HCT116 (cell line): ENCODE measurements around the gene ELAVL3. TPM values are rescaled to one million over a fixed set of nuclear protein-coding genes. Genes with fewer than 3 reads are reported as not detected.

Source experiments
- ATAC-seq: fragments of 200-7000 bp; cut with Tn5 transposase; 2 replicates; pipeline ENCODE4 v1.9.1; 2020; ENCODE audit warnings: mild to moderate bottlenecking, moderate library complexity
- BruUV-seq: library from RNA; stranded (reverse); fragments of 400-500 nt; replicated peaks from 2 replicates; lab custom pipeline; 2021; lab: Mats Ljungman, UMichigan
- CTCF ChIA-PET: fragments of 300-600 bp; sonication (Branson Sonifier 250); formaldehyde crosslinking; loops from one replicate; lab custom pipeline; 2021; ENCODE audit warnings: antibody characterized with exemption; lab: Charles Lee
- POLR2A ChIA-PET: fragments of 300-600, 350-600 bp; sonication (Branson Sonifier 250); formaldehyde crosslinking; loops from one replicate; lab custom pipeline; 2021; ENCODE audit warnings: antibody characterized with exemption; lab: Charles Lee
- RAD21 ChIA-PET, 2 experiments: fragments of 300-600 bp; sonication (Branson Sonifier 250); formaldehyde crosslinking; loops; one replicate each; lab custom pipeline; 2023; ENCODE audit warnings: low total read pairs in 2 of 2; ENCODE audit not compliant: uncharacterized antibody in 2 of 2, unreplicated experiment in 2 of 2, low non-redundant PET in 1 of 2; lab: Charles Lee
- DNase-seq: peaks from one replicate; pipeline ENCODE4 v3.0.0-alpha.2; 2010; ENCODE audit warnings: low read depth, low spot score
- H2AFZ ChIP-seq: fragments of 200-600 bp; shearing (Covaris generic), sonication (generic); 2 replicates; pipeline ENCODE4 v1.6.1; 2017; ENCODE audit warnings: low read depth, mixed run types, mixed read lengths, antibody characterized with exemption, low read length; ENCODE audit not compliant: poor library complexity, severe bottlenecking
- H3K27ac ChIP-seq: 2 replicates; pipeline ENCODE4 v1.5.1; 2012; ENCODE audit warnings: low read depth, low read length
- H3K27me3 ChIP-seq: fragments of 200-600 bp; sonication (generic); 2 replicates; pipeline ENCODE4 v1.6.1; 2016; ENCODE audit warnings: mixed run types, low read length, mixed read lengths; ENCODE audit not compliant: insufficient read depth
- H3K36me3 ChIP-seq, 2 experiments: fragments of 200-500 bp in 1 of 2; fragments of 200-600 bp in 1 of 2; sonication (Bioruptor generic) in 1 of 2; sonication (generic) in 1 of 2; 2 replicates each; pipeline versions ENCODE4 v1.5.1 to v1.6.1; 2014 to 2016; ENCODE audit warnings: low read length in 2 of 2, inconsistent platforms in 1 of 2, mixed read lengths in 1 of 2, mixed run types in 1 of 2; ENCODE audit not compliant: insufficient read depth in 2 of 2, control insufficient read depth in 1 of 2
- H3K4me1 ChIP-seq, 2 experiments: fragments of 200-600 bp in 1 of 2; sonication (generic) in 1 of 2; 2 replicates each; pipeline versions ENCODE4 v1.5.1 to v1.6.1; 2012 to 2017; ENCODE audit warnings: low read length in 2 of 2, inconsistent platforms in 1 of 2, mild to moderate bottlenecking in 1 of 2, mixed read lengths in 1 of 2, mixed run types in 1 of 2, moderate library complexity in 1 of 2; ENCODE audit not compliant: insufficient read depth in 2 of 2, control insufficient read depth in 1 of 2
- H3K4me2 ChIP-seq: fragments of 200-600 bp; sonication (generic); 2 replicates; pipeline ENCODE4 v1.6.1; 2017; ENCODE audit warnings: mixed run types, low read length, mixed read lengths
- H3K4me3 ChIP-seq, 2 experiments: fragments of 200-600 bp in 1 of 2; sonication (generic) in 1 of 2; replicated peaks in 1 of 2; 2 replicates each; pipeline ENCODE4 v1.5.1; 2011 to 2016; ENCODE audit warnings: low read length in 2 of 2, control low read depth in 1 of 2, low read depth in 1 of 2, mild to moderate bottlenecking in 1 of 2, mixed read lengths in 1 of 2, mixed run types in 1 of 2
- H3K79me2 ChIP-seq: fragments of 200-600 bp; sonication (generic); 2 replicates; pipeline ENCODE4 v1.6.1; 2017; ENCODE audit warnings: mild to moderate bottlenecking, mixed run types, low read length, moderate library complexity, mixed read lengths; ENCODE audit not compliant: insufficient read depth
- H3K9ac ChIP-seq: fragments of 200-600 bp; sonication (generic); 2 replicates; pipeline ENCODE4 v1.6.1; 2016; ENCODE audit warnings: low read length, mixed read lengths
- H3K9me2 ChIP-seq: fragments of 200-600 bp; sonication (generic), shearing (Covaris generic); 2 replicates; pipeline ENCODE4 v1.6.1; 2017; ENCODE audit warnings: mixed run types, mild to moderate bottlenecking, moderate library complexity; ENCODE audit not compliant: insufficient read depth
- H3K9me3 ChIP-seq, 2 experiments: fragments of 200-500 bp in 1 of 2; fragments of 200-600 bp in 1 of 2; sonication (Bioruptor generic) in 1 of 2; sonication (generic) in 1 of 2; 2 replicates each; pipeline ENCODE4 v1.6.1; 2014 to 2017; ENCODE audit warnings: low read length in 2 of 2, mixed read lengths in 2 of 2, inconsistent platforms in 1 of 2, low read depth in 1 of 2, mild to moderate bottlenecking in 1 of 2, mixed run types in 1 of 2, moderate library complexity in 1 of 2; ENCODE audit not compliant: control insufficient read depth in 1 of 2, insufficient read depth in 1 of 2
- H4K20me1 ChIP-seq: fragments of 200-600 bp; sonication (generic), shearing (Covaris generic); 2 replicates; pipeline ENCODE4 v1.6.1; 2017; ENCODE audit warnings: mixed run types, mild to moderate bottlenecking, moderate library complexity; ENCODE audit not compliant: insufficient read depth
- CBX3 ChIP-seq: IDR thresholded peaks from 2 replicates; pipeline ENCODE4 v1.6.1; 2012; ENCODE audit warnings: low read depth
- EGR1 ChIP-seq: IDR thresholded peaks from 2 replicates; pipeline ENCODE4 v1.6.1; 2012; ENCODE audit warnings: low read depth
- ELF1 ChIP-seq: IDR thresholded peaks from 2 replicates; pipeline ENCODE4 v1.6.1; 2012; ENCODE audit warnings: low read depth, borderline replicate concordance
- EZH2phosphoT487 ChIP-seq: fragments of 200-600 bp; IDR thresholded peaks from 2 replicates; pipeline ENCODE4 v1.6.1; 2018; ENCODE audit warnings: antibody characterized with exemption, borderline replicate concordance
- FOSL1 ChIP-seq: IDR thresholded peaks from 2 replicates; pipeline ENCODE4 v1.6.1; 2012; ENCODE audit warnings: low read depth
- POLR2A ChIP-seq: IDR thresholded peaks from 2 replicates; pipeline ENCODE4 v1.7.0; 2011; ENCODE audit warnings: borderline replicate concordance; ENCODE audit not compliant: insufficient read depth, insufficient read length; ENCODE audit errors: extremely low read depth
- RAD21 ChIP-seq: IDR thresholded peaks from 2 replicates; pipeline ENCODE4 v1.6.1; 2012; ENCODE audit warnings: low read depth, mild to moderate bottlenecking
- SIN3A ChIP-seq: IDR thresholded peaks from 2 replicates; pipeline ENCODE4 v1.6.1; 2012; ENCODE audit warnings: low read depth
- SP1 ChIP-seq: IDR thresholded peaks from 2 replicates; pipeline ENCODE4 v1.6.1; 2012; ENCODE audit warnings: low read depth
- SRF ChIP-seq: IDR thresholded peaks from 2 replicates; pipeline ENCODE4 v1.6.1; 2012; ENCODE audit warnings: low read depth
- TCF7L2 ChIP-seq: IDR thresholded peaks from 2 replicates; pipeline ENCODE4 v1.7.0; 2011; ENCODE audit warnings: borderline replicate concordance, inconsistent platforms; ENCODE audit not compliant: insufficient read depth, insufficient read length; ENCODE audit errors: extremely low read depth
- YY1 ChIP-seq: IDR thresholded peaks from 2 replicates; pipeline ENCODE4 v1.6.1; 2011; ENCODE audit warnings: low read length, low read depth, moderate library complexity, mild to moderate bottlenecking; ENCODE audit not compliant: insufficient replicate concordance; ENCODE audit errors: extremely low read depth
- intact Hi-C: fragments of 100-400 bp; cut with micrococcal nuclease; formaldehyde crosslinking; loops from 2 replicates; pipeline ENCODE4 v1.10.0; 2022
- total RNA-seq: library from RNA; stranded (reverse); gene quantifications from one replicate; pipeline ENCODE4 v1.2.1, GENCODE V29; 2021; ENCODE audit not compliant: unreplicated experiment
- TF ChIP-seq, protein P1 (sequence below), 3 experiments: fragments of 200-600 bp in 1 of 3; sonication (generic) in 1 of 3; IDR thresholded peaks in 2 of 3; conservative IDR thresholded peaks in 1 of 3; 2 replicates each; pipeline ENCODE4 v1.5.1; 2012 to 2017; ENCODE audit warnings: low read depth in 2 of 3, low read length in 2 of 3, antibody characterized with exemption in 1 of 3, borderline replicate concordance in 1 of 3, control low read depth in 1 of 3, mild to moderate bottlenecking in 1 of 3, mixed read lengths in 1 of 3, mixed run types in 1 of 3, moderate library complexity in 1 of 3; ENCODE audit not compliant: insufficient read depth in 1 of 3
- TF ChIP-seq, protein P2 (sequence below): IDR thresholded peaks from 2 replicates; pipeline ENCODE4 v1.6.1; 2011; ENCODE audit warnings: mild to moderate bottlenecking, low read length, moderate library complexity; ENCODE audit not compliant: insufficient replicate concordance; ENCODE audit errors: extremely low read depth

ELAVL3 gene
- total RNA-seq, 1 experiment from 2014 or later, result 0.05 TPM

GRCh38 chr19:11422163-11423065, 58.4 kb downstream of the ELAVL3 start:
- Histone ChIP-seq H3K9me3 (no peaks in the 10 kb centered on the region), H3K4me3 (no peak overlapping the region), H3K4me2 (no peak overlapping the region), H3K36me3 (no peaks in the 10 kb centered on the region), H3K79me2 (no peaks in the 10 kb centered on the region), H4K20me1 (no peaks in the 10 kb centered on the region), H3K4me1 (peaks cover 9 to 16% of the 10 kb centered on the region in 2 experiments), H3K9me2 (no peaks in the 10 kb centered on the region), H2AFZ (no peak overlapping the region), H3K9ac (no peak overlapping the region), H3K27me3 (no peaks in the 10 kb centered on the region), H3K27ac (no peak overlapping the region; the same call in 1 of the 2 replicates)
- no TSS peak for BruUV-seq
- ChIA-PET RAD21 (no interaction called here), CTCF (interaction anchor here (1.0 to 2.1 kb wide), 3 partner anchors 13 to 41 kb away, joined by 4 to 6 read pairs (median 5); partner anchors contain the start of genes ODAD3 and PRKCSH), POLR2A (interaction anchor here (1.4 kb wide), 1 partner anchor 41 kb away, joined by 5 read pairs; no protein-coding TSS in a partner anchor)
- intact Hi-C loops, result no loop called here
- TF ChIP-seq CBX3 (no peak), YY1 (no peak), EZH2phosphoT487 (no peak), SRF (no peak), RAD21 (no peak), TCF7L2 (no peak), POLR2A (no peak), FOSL1 (no peak), SP1 (no peak), ELF1 (no peak), EGR1 (no peak), SIN3A (no peak)
- TF ChIP-seq, protein P1, sequence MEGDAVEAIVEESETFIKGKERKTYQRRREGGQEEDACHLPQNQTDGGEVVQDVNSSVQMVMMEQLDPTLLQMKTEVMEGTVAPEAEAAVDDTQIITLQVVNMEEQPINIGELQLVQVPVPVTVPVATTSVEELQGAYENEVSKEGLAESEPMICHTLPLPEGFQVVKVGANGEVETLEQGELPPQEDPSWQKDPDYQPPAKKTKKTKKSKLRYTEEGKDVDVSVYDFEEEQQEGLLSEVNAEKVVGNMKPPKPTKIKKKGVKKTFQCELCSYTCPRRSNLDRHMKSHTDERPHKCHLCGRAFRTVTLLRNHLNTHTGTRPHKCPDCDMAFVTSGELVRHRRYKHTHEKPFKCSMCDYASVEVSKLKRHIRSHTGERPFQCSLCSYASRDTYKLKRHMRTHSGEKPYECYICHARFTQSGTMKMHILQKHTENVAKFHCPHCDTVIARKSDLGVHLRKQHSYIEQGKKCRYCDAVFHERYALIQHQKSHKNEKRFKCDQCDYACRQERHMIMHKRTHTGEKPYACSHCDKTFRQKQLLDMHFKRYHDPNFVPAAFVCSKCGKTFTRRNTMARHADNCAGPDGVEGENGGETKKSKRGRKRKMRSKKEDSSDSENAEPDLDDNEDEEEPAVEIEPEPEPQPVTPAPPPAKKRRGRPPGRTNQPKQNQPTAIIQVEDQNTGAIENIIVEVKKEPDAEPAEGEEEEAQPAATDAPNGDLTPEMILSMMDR (IDR thresholded peaks at IDR 0.05 in 2 of 3, conservative IDR thresholded peaks at IDR 0.05 in 1 of 3; ENCODE audit: borderline replicate concordance in 1 of 3, insufficient read depth in 1 of 3, low read depth in 2 of 3, low read length in 2 of 3), result no peak
- TF ChIP-seq, protein P2, sequence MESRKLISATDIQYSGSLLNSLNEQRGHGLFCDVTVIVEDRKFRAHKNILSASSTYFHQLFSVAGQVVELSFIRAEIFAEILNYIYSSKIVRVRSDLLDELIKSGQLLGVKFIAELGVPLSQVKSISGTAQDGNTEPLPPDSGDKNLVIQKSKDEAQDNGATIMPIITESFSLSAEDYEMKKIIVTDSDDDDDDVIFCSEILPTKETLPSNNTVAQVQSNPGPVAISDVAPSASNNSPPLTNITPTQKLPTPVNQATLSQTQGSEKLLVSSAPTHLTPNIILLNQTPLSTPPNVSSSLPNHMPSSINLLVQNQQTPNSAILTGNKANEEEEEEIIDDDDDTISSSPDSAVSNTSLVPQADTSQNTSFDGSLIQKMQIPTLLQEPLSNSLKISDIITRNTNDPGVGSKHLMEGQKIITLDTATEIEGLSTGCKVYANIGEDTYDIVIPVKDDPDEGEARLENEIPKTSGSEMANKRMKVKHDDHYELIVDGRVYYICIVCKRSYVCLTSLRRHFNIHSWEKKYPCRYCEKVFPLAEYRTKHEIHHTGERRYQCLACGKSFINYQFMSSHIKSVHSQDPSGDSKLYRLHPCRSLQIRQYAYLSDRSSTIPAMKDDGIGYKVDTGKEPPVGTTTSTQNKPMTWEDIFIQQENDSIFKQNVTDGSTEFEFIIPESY, result no peak
- DNase-seq (no peak), ATAC-seq (no peak)
